Measurements from ENCODE around the gene WDFY1. TPM values are rescaled to one million over a fixed set of nuclear protein-coding genes. Genes with fewer than 3 reads are reported as not detected.
A peak's percentile ranks its signal among the peaks of the same experiment; 100 is the strongest.

Gene WDFY1
- total and polyA plus RNA-seq, 8 donors, result 8.2 to 134 (median 31.4) TPM

- H3K9me3 ChIP-seq, result no peaks in the 10 kb centered on the region
- peak overlapping the region in 3 of 5 donors; percentile 85 to 90 (median 86) for H3K27ac ChIP-seq
- peak in 1 of 2 donors; percentile 51 for DNase-seq
- peak overlapping the region in 3 of 4 donors; percentile 76 to 84 (median 81) for H3K4me3 ChIP-seq
- 43 to 59% (median 55%) methylated on average over 11 to 15 of the region's 15 CpGs for WGBS, 5 donors
- intact Hi-C loops (cut with DNase I; ENCODE audit: low total_unique reads), result no loop called here
- H3K36me3 ChIP-seq, result no peaks in the 10 kb centered on the region
- H3K27me3 ChIP-seq, result no peaks in the 10 kb centered on the region
- TF ChIP-seq, protein P1, sequence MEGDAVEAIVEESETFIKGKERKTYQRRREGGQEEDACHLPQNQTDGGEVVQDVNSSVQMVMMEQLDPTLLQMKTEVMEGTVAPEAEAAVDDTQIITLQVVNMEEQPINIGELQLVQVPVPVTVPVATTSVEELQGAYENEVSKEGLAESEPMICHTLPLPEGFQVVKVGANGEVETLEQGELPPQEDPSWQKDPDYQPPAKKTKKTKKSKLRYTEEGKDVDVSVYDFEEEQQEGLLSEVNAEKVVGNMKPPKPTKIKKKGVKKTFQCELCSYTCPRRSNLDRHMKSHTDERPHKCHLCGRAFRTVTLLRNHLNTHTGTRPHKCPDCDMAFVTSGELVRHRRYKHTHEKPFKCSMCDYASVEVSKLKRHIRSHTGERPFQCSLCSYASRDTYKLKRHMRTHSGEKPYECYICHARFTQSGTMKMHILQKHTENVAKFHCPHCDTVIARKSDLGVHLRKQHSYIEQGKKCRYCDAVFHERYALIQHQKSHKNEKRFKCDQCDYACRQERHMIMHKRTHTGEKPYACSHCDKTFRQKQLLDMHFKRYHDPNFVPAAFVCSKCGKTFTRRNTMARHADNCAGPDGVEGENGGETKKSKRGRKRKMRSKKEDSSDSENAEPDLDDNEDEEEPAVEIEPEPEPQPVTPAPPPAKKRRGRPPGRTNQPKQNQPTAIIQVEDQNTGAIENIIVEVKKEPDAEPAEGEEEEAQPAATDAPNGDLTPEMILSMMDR (IDR thresholded peaks at IDR 0.05), result no peak
- TF ChIP-seq POLR2AphosphoS5 (IDR thresholded peaks at IDR 0.05) (no peak), EP300 (IDR thresholded peaks at IDR 0.05) (no peak), POLR2A (IDR thresholded peaks at IDR 0.05) (no peak)
- H3K4me1 ChIP-seq, result peaks cover 10 to 25% (median 17%) of the 10 kb centered on the region in 4 donors
Observed at GRCh38 chr2:223835701-223836532, 109.2 kb downstream of the WDFY1 start.

- no peak overlapping the region for H3K27ac ChIP-seq
- TF ChIP-seq, protein P1 (IDR thresholded peaks at IDR 0.05), result no peak
- TF ChIP-seq EP300 (IDR thresholded peaks at IDR 0.05) (no peak), POLR2AphosphoS5 (IDR thresholded peaks at IDR 0.05) (no peak), POLR2A (IDR thresholded peaks at IDR 0.05) (no peak)
- WGBS, 5 donors, result 92 to 100% (median 98%) methylated on average over 1 of the region's 1 CpG
- H3K9me3 ChIP-seq, result no peaks in the 10 kb centered on the region
- no peaks in the 10 kb centered on the region for H3K36me3 ChIP-seq
- no peaks in the 10 kb centered on the region for H3K27me3 ChIP-seq
- H3K4me3 ChIP-seq, result no peak overlapping the region
- peaks cover 10 to 25% (median 17%) of the 10 kb centered on the region in 4 donors for H3K4me1 ChIP-seq
- no peak for DNase-seq
- intact Hi-C loops (cut with DNase I; ENCODE audit: low total_unique reads), result no loop called here
Observed at GRCh38 chr2:223834431-223834830, 110.7 kb downstream of the WDFY1 start.

- no peak overlapping the region for H3K4me3 ChIP-seq
- intact Hi-C loops (cut with DNase I; ENCODE audit: low total_unique reads), result no loop called here
- no peak overlapping the region for H3K27ac ChIP-seq
- 34 to 46% (median 38%) methylated on average over 8 of the region's 8 CpGs for WGBS, 5 donors
- no peaks in the 10 kb centered on the region for H3K27me3 ChIP-seq
- H3K4me1 ChIP-seq, result peaks cover 10 to 21% (median 16%) of the 10 kb centered on the region in 4 donors
- no peaks in the 10 kb centered on the region for H3K9me3 ChIP-seq
- peak in 1 of 2 donors; percentile 19 for DNase-seq
- TF ChIP-seq POLR2AphosphoS5 (IDR thresholded peaks at IDR 0.05), result no peak
- no peak for TF ChIP-seq EP300 (IDR thresholded peaks at IDR 0.05)
- TF ChIP-seq POLR2A (IDR thresholded peaks at IDR 0.05), result no peak
- TF ChIP-seq, protein P1 (IDR thresholded peaks at IDR 0.05), result no peak
- H3K36me3 ChIP-seq, result no peaks in the 10 kb centered on the region
Observed at GRCh38 chr2:223832241-223832903, 112.8 kb downstream of the WDFY1 start.

DNA sequence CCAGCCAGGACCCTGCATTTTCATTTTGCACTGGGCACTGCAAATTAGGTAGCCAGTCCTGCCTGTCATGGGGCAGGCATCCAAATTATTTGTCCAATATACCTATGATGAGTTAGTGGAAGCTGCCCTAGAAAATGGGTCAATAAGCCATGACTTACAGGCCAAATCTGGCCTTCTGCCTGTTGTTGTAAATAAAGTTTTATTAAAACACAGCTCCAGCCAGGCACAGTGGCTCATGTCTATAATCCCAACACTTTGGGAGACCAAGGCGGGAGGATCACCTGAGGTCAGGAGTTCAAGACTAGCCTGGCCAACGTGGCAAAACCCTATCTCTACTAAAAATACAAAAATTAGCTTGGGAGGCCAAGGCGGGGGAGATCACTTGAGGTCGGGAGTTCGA is 116.0 kb downstream of the WDFY1 start:
- DNase-seq, result no peak
- H3K9me3 ChIP-seq, result no peaks in the 10 kb centered on the region
- intact Hi-C loops (cut with DNase I; ENCODE audit: low total_unique reads), result no loop called here
- TF ChIP-seq, protein P1 (IDR thresholded peaks at IDR 0.05), result no peak
- no peak for TF ChIP-seq EP300 (IDR thresholded peaks at IDR 0.05)
- TF ChIP-seq POLR2A (IDR thresholded peaks at IDR 0.05), result no peak
- no peak for TF ChIP-seq POLR2AphosphoS5 (IDR thresholded peaks at IDR 0.05)
- 94 to 98% (median 97%) methylated on average over 5 of the region's 5 CpGs for WGBS, 5 donors
- no peak overlapping the region for H3K27ac ChIP-seq
- no peaks in the 10 kb centered on the region for H3K36me3 ChIP-seq
- H3K27me3 ChIP-seq, result no peaks in the 10 kb centered on the region
- H3K4me3 ChIP-seq, result no peak overlapping the region
- peaks cover 0 to 5% (median 0%) of the 10 kb centered on the region in 4 donors for H3K4me1 ChIP-seq
